B cell (primary cell): ENCODE measurements around the gene AQP5. TPM values are rescaled to one million over a fixed set of nuclear protein-coding genes. Genes with fewer than 3 reads are reported as not detected.

Experiments used
- ATAC-seq: fragments of 200-7000 bp; cut with Tn5 transposase; one replicate; pipeline ENCODE4 v1.10.0; 2021; ENCODE audit warnings: low read depth, mild to moderate bottlenecking, moderate number of reproducible peaks, moderate library complexity
- CTCF ChIA-PET: fragments of 350-600 bp; sonication (Branson Sonifier 250); formaldehyde crosslinking; loops from one replicate; lab custom pipeline; 2021; ENCODE audit warnings: antibody characterized with exemption, inconsistent platforms; lab: Charles Lee
- POLR2A ChIA-PET: fragments of 350-600 bp; sonication (Branson Sonifier 250); formaldehyde crosslinking; loops from one replicate; lab custom pipeline; 2021; ENCODE audit warnings: antibody characterized with exemption; lab: Charles Lee
- DNase-seq: peaks from one replicate; pipeline ENCODE4 v3.0.0; 2013
- H2AFZ ChIP-seq: 2 replicates; pipeline ENCODE4 v1.6.1; 2012; ENCODE audit warnings: mild to moderate bottlenecking, low read depth, low read length; ENCODE audit not compliant: insufficient read depth, poor library complexity, severe bottlenecking
- H3K27ac ChIP-seq, 2 donors: 1 replicate in 1 of 2; 2 replicates in 1 of 2; pipeline ENCODE4 v1.5.1; 2012 to 2013; ENCODE audit warnings: low read length in 2 of 2, mild to moderate bottlenecking in 2 of 2, moderate library complexity in 1 of 2
- H3K27me3 ChIP-seq, 4 experiments: fragments of 200-600 bp in 1 of 4; sonication (generic) in 1 of 4; replicated peaks in 1 of 4; 1 replicate in 2 of 4; 2 replicates in 2 of 4; pipeline versions ENCODE4 v1.6.1 to v1.7.0; 2013 to 2016; ENCODE audit warnings: low read length in 3 of 4, mild to moderate bottlenecking in 2 of 4, mixed read lengths in 1 of 4, moderate library complexity in 1 of 4; ENCODE audit not compliant: insufficient read depth in 4 of 4, control insufficient read depth in 3 of 4; ENCODE audit errors: control extremely low read depth in 1 of 4
- H3K36me3 ChIP-seq, 2 experiments: replicated peaks in 1 of 2; 1 replicate in 1 of 2; 2 replicates in 1 of 2; pipeline versions ENCODE4 v1.6.1 to v1.7.1; 2013; ENCODE audit warnings: low read length in 1 of 2; ENCODE audit not compliant: insufficient read depth in 2 of 2, control insufficient read depth in 1 of 2; ENCODE audit errors: control extremely low read depth in 1 of 2, extremely low read depth in 1 of 2
- H3K4me1 ChIP-seq, 2 donors: fragments of 200-600 bp in 1 of 2; sonication (generic) in 1 of 2; 1 replicate in 1 of 2; 2 replicates in 1 of 2; pipeline versions ENCODE4 v1.5.1 to v1.6.1; 2013 to 2017; ENCODE audit warnings: low read length in 2 of 2; ENCODE audit not compliant: control insufficient read depth in 2 of 2, insufficient read depth in 2 of 2
- H3K4me2 ChIP-seq: replicated peaks from 2 replicates; pipeline ENCODE3; 2012; ENCODE audit warnings: mild to moderate bottlenecking, low read depth, low read length; ENCODE audit not compliant: poor library complexity, severe bottlenecking
- H3K4me3 ChIP-seq, 5 experiments: fragments of 200-600 bp in 1 of 5; sonication (generic) in 1 of 5; 1 replicate in 3 of 5; 2 replicates in 2 of 5; pipeline versions ENCODE4 v1.5.1 to v1.7.0; 2011 to 2016; ENCODE audit warnings: low read length in 4 of 5, mild to moderate bottlenecking in 4 of 5, low read depth in 2 of 5, control low read depth in 1 of 5, moderate library complexity in 1 of 5; ENCODE audit not compliant: insufficient read depth in 1 of 5; ENCODE audit errors: control extremely low read depth in 1 of 5, extremely low read depth in 1 of 5
- H3K79me2 ChIP-seq: fragments of 200-600 bp; sonication (generic); one replicate; pipeline ENCODE4 v1.6.0; 2016; ENCODE audit warnings: low read length; ENCODE audit not compliant: control insufficient read depth, insufficient read depth
- H3K9ac ChIP-seq: fragments of 200-600 bp; sonication (generic); 2 replicates; pipeline ENCODE4 v1.6.1; 2017; ENCODE audit warnings: mild to moderate bottlenecking, low read length, moderate library complexity
- H3K9me3 ChIP-seq, 3 donors: one replicate each; pipeline versions ENCODE4 v1.6.1 to v1.7.1; 2013; ENCODE audit warnings: low read length in 2 of 3; ENCODE audit not compliant: control insufficient read depth in 2 of 3, insufficient read depth in 1 of 3; ENCODE audit errors: control extremely low read depth in 1 of 3
- H4K20me1 ChIP-seq: 2 replicates; pipeline ENCODE4 v1.6.0; 2012; ENCODE audit warnings: mild to moderate bottlenecking, low read length; ENCODE audit not compliant: insufficient read depth, control insufficient read depth, poor library complexity, severe bottlenecking
- H3K27ac Mint-ChIP-seq: one replicate; pipeline ENCODE4 v1.8.0; 2021; ENCODE audit warnings: mixed read lengths
- H3K27me3 Mint-ChIP-seq: one replicate; pipeline ENCODE4 v1.8.0; 2021; ENCODE audit warnings: mixed read lengths
- H3K4me1 Mint-ChIP-seq: one replicate; pipeline ENCODE4 v1.8.0; 2021; ENCODE audit warnings: mixed read lengths
- H3K4me3 Mint-ChIP-seq: one replicate; pipeline ENCODE4 v1.8.0; 2021; ENCODE audit warnings: mixed read lengths
- H3K9me3 Mint-ChIP-seq: one replicate; pipeline ENCODE4 v1.8.0; 2022; ENCODE audit warnings: mixed read lengths; ENCODE audit not compliant: insufficient read depth
- EZH2 ChIP-seq: IDR thresholded peaks from 2 replicates; pipeline ENCODE4 v1.6.1; 2012; ENCODE audit warnings: borderline replicate concordance, low read depth, mild to moderate bottlenecking, moderate library complexity, low read length; ENCODE audit not compliant: insufficient read depth, poor library complexity, severe bottlenecking
- WGBS: methylation state at CpG from one replicate; pipeline ENCODE4 v1.1.5; 2013; ENCODE audit warnings: missing lambda C conversion rate; ENCODE audit not compliant: insufficient coverage; 5-methylcytosine and 5-hydroxymethylcytosine counted together
- intact Hi-C: fragments of 100-400 bp; cut with micrococcal nuclease; formaldehyde crosslinking; loops from one replicate; pipeline ENCODE4 v1.10.0; 2022
- polyA plus RNA-seq: library from polyadenylated mRNA; depleted of rRNA; stranded (reverse); fragments of >200 nt; gene quantifications from 2 replicates; pipeline ENCODE4 v1.2.3, GENCODE V29; 2012
- total RNA-seq, 2 donors: library from RNA; stranded (reverse); fragments of 120-200 nt in 1 of 2; gene quantifications; 1 replicate in 1 of 2; 2 replicates in 1 of 2; pipeline versions ENCODE4 v1.2.3 to v1.2.4, GENCODE V29; 2013 to 2022
- TF ChIP-seq, protein P1 (sequence below): fragments of 200-600 bp; IDR thresholded peaks from one replicate; pipeline ENCODE4 v1.8.0; 2022; ENCODE audit warnings: antibody characterized with exemption, mild to moderate bottlenecking

The AQP5 gene
- total and polyA plus RNA-seq, 2 donors (not counting 1 experiment from before 2014, with no cell fraction given) = not detected

DNA sequence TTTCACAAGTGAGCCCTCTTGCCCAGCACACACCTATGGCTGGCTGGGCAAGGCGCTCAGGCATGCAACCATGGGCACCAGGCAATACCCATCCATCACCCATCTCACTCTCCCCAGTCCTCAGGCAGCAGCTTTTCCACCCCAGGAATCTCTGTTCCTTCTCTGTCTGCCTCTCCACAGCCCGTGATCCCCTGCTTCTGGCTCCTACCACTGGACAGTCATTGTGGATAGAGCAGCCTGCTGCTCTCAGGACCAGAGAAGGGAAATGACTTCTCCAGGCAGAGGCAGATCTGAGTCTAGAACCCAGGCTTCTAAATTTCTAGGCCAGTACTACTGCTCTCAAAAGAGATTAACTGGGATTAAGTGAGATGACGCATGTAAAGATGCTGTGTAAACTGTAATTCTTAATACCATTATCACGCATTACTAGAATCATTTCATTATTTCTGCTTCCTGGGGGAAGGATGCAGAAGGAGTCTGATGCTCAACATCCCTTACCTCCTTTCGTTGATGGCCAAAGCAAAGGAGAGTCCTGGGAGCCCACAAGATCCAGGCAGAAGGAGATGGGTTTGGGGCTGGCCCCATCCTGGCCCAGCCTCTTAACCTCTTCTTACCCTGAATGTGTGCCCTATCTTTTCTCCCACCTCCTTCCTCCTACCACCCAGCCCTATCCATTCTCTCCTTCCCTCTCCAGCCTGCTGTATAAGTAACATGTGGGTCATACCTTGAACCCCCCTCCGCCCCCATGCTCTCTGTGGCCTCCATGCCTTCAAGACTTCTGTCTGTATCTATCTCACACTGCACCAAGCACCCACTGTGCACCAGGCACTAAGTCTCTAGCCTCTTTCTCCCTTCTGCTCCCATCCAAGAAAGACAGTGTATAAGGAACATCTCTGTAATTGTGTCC lies 4.8 kb upstream of the AQP5 start:
- Histone ChIP-seq H3K4me2 (no peak overlapping the region), H3K36me3 (no peaks in the 10 kb centered on the region), H2AFZ (no peak overlapping the region), H3K79me2 (no peaks in the 10 kb centered on the region), H4K20me1 (no peaks in the 10 kb centered on the region), H3K9me3 (peaks cover 0 to 2% (median 0%) of the 10 kb centered on the region in 3 donors), H3K27ac (no peak overlapping the region), H3K27me3 (peaks cover 0 to 78% (median 26%) of the 10 kb centered on the region in 4 experiments), H3K4me1 (peaks cover 11 to 16% of the 10 kb centered on the region in 2 donors), H3K4me3 (no peak overlapping the region), H3K9ac (no peak overlapping the region)
- intact Hi-C loops = no loop called here
- ChIA-PET POLR2A (no interaction called here), CTCF (interaction anchor here (3.0 kb wide), 1 partner anchor 10 kb away, joined by 17 read pairs; no protein-coding TSS in a partner anchor)
- Mint-ChIP-seq H3K4me1 (peaks cover 9% of the 10 kb centered on the region), H3K9me3 (no peaks in the 10 kb centered on the region), H3K27ac (no peak overlapping the region), H3K27me3 (peaks cover 65% of the 10 kb centered on the region), H3K4me3 (no peak overlapping the region)
- no peak for ATAC-seq
- DNase-seq = no peak
- WGBS = 73% methylated on average over 3 of the region's 6 CpGs
- no peak for TF ChIP-seq EZH2
- TF ChIP-seq, protein P1, sequence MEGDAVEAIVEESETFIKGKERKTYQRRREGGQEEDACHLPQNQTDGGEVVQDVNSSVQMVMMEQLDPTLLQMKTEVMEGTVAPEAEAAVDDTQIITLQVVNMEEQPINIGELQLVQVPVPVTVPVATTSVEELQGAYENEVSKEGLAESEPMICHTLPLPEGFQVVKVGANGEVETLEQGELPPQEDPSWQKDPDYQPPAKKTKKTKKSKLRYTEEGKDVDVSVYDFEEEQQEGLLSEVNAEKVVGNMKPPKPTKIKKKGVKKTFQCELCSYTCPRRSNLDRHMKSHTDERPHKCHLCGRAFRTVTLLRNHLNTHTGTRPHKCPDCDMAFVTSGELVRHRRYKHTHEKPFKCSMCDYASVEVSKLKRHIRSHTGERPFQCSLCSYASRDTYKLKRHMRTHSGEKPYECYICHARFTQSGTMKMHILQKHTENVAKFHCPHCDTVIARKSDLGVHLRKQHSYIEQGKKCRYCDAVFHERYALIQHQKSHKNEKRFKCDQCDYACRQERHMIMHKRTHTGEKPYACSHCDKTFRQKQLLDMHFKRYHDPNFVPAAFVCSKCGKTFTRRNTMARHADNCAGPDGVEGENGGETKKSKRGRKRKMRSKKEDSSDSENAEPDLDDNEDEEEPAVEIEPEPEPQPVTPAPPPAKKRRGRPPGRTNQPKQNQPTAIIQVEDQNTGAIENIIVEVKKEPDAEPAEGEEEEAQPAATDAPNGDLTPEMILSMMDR = no peak

DNA sequence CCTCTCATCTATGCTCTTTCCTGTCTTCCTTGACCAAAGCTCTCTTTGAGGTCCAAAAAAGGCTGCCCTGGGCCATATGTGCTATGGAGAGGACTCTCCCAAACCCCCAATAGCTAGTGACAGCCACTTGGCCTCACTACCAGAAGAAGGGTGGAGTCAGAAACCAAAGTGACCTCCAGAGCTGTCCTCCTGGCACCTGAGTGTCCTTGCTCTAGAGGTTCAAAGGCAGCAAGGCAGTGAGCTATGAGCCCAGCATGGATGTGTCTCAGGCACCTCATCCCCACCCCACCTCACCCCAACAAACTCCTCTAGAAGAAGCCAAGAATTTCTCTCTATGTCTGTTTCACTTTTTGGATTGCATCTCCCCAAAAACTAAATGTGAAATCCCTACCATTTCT lies 4.1 kb upstream of the AQP5 start:
- Mint-ChIP-seq H3K27me3 (peaks cover 66% of the 10 kb centered on the region), H3K4me1 (peaks cover 9% of the 10 kb centered on the region), H3K27ac (no peak overlapping the region), H3K9me3 (no peaks in the 10 kb centered on the region), H3K4me3 (no peak overlapping the region)
- Histone ChIP-seq H3K9me3 (peaks cover 0 to 2% (median 0%) of the 10 kb centered on the region in 3 donors), H3K4me3 (no peak overlapping the region), H3K9ac (no peak overlapping the region), H3K27ac (no peak overlapping the region), H3K79me2 (no peaks in the 10 kb centered on the region), H3K36me3 (no peaks in the 10 kb centered on the region), H3K27me3 (peaks cover 0 to 73% (median 26%) of the 10 kb centered on the region in 4 experiments), H4K20me1 (no peaks in the 10 kb centered on the region), H3K4me1 (peaks cover 11 to 16% of the 10 kb centered on the region in 2 donors), H2AFZ (no peak overlapping the region), H3K4me2 (no peak overlapping the region)
- ChIA-PET POLR2A (no interaction called here), CTCF (interaction anchor here (1.4 to 3.0 kb wide), 2 partner anchors 10 to 12 kb away, joined by 3 to 17 read pairs; no protein-coding TSS in a partner anchor)
- intact Hi-C loops = no loop called here
- ATAC-seq (no peak), DNase-seq (no peak)
- TF ChIP-seq, protein P1 = no peak
- TF ChIP-seq EZH2 = no peak
